OCI-LY7 (cell line): ENCODE measurements around the gene EMSY. TPM values are rescaled to one million over a fixed set of nuclear protein-coding genes. Genes with fewer than 3 reads are reported as not detected.

Source experiments
- BruUV-seq: library from RNA; stranded (reverse); fragments of 400-500 nt; replicated peaks from 2 replicates; lab custom pipeline; 2021; lab: Mats Ljungman, UMichigan
- CTCF ChIA-PET: fragments of 300-600 bp; sonication (Branson Sonifier 250); formaldehyde crosslinking; loops from one replicate; lab custom pipeline; 2022; ENCODE audit warnings: antibody characterized with exemption; ENCODE audit not compliant: unreplicated experiment; lab: Charles Lee
- POLR2A ChIA-PET: fragments of 300-600 bp; sonication (Branson Sonifier 250); formaldehyde crosslinking; loops from one replicate; lab custom pipeline; 2022; ENCODE audit warnings: antibody characterized with exemption; lab: Charles Lee
- DNase-seq: peaks from one replicate; pipeline ENCODE4 v3.0.0-alpha.2; 2015; ENCODE audit warnings: low spot score
- H2AFZ ChIP-seq: fragments of 200-600 bp; sonication (generic), shearing (Covaris generic); 2 replicates; pipeline ENCODE4 v1.6.1; 2014; ENCODE audit warnings: mild to moderate bottlenecking, antibody characterized with exemption, low read length, moderate library complexity
- H3K27ac ChIP-seq: fragments of 200-600 bp; sonication (generic); 2 replicates; pipeline ENCODE4 v1.5.1; 2014; ENCODE audit warnings: mixed run types, low read depth, mild to moderate bottlenecking, moderate library complexity, low read length, inconsistent platforms; ENCODE audit not compliant: poor library complexity, severe bottlenecking
- H3K36me3 ChIP-seq: fragments of 200-600 bp; sonication (generic); 2 replicates; pipeline ENCODE4 v1.6.1; 2014; ENCODE audit warnings: mild to moderate bottlenecking, antibody characterized with exemption, low read length, moderate library complexity, mixed read lengths; ENCODE audit not compliant: insufficient read depth
- H3K4me1 ChIP-seq: fragments of 200-600 bp; sonication (generic); 2 replicates; pipeline ENCODE4 v1.5.1; 2014; ENCODE audit warnings: mild to moderate bottlenecking, low read length; ENCODE audit not compliant: insufficient read depth, poor library complexity, severe bottlenecking
- H3K4me2 ChIP-seq: fragments of 200-600 bp; sonication (generic); 2 replicates; pipeline ENCODE4 v1.6.1; 2014; ENCODE audit warnings: mild to moderate bottlenecking, low read length
- H3K4me3 ChIP-seq: fragments of 200-600 bp; sonication (generic); 2 replicates; pipeline ENCODE4 v1.5.1; 2014; ENCODE audit warnings: mild to moderate bottlenecking, low read depth, low read length; ENCODE audit not compliant: poor library complexity, severe bottlenecking
- H3K79me2 ChIP-seq: fragments of 200-600 bp; sonication (generic); 2 replicates; pipeline ENCODE4 v1.6.1; 2016; ENCODE audit warnings: low read depth, mild to moderate bottlenecking, low read length, moderate library complexity, mixed read lengths; ENCODE audit not compliant: insufficient read depth
- H3K9me2 ChIP-seq: fragments of 200-600 bp; sonication (generic); 2 replicates; pipeline ENCODE4 v1.6.1; 2016; ENCODE audit warnings: mild to moderate bottlenecking, low read length, mixed read lengths; ENCODE audit not compliant: insufficient read depth
- H3K9me3 ChIP-seq: fragments of 200-600 bp; sonication (generic); 2 replicates; pipeline ENCODE4 v1.6.1; 2014; ENCODE audit warnings: mild to moderate bottlenecking, mixed run types, low read length, mixed read lengths
- H4K20me1 ChIP-seq: fragments of 200-600 bp; sonication (generic); 2 replicates; pipeline ENCODE4 v1.6.1; 2014; ENCODE audit warnings: mild to moderate bottlenecking, antibody characterized with exemption, low read length, moderate library complexity, mixed read lengths; ENCODE audit not compliant: insufficient read depth
- EZH2phosphoT487 ChIP-seq: fragments of 200-600 bp; sonication (generic); IDR thresholded peaks from 2 replicates; pipeline ENCODE4 v1.6.1; 2018; ENCODE audit warnings: low read depth, borderline replicate concordance, mild to moderate bottlenecking, mixed run types, antibody characterized with exemption, low read length, moderate library complexity, mixed read lengths
- intact Hi-C: fragments of 100-400 bp; cut with micrococcal nuclease; formaldehyde crosslinking; loops from one replicate; pipeline ENCODE4 v1.10.0; 2022; ENCODE audit not compliant: unreplicated experiment
- total RNA-seq, 2 experiments: library from RNA; depleted of rRNA in 1 of 2; stranded (reverse); fragments of >200 nt in 1 of 2; shearing (Covaris generic) in 1 of 2; gene quantifications; 2 replicates each; pipeline ENCODE4 v1.2.3, GENCODE V29; 2014 to 2022
- TF ChIP-seq, protein P1 (sequence below): fragments of 200-600 bp; sonication (generic); conservative IDR thresholded peaks from 2 replicates; pipeline ENCODE4 v1.5.1; 2014; ENCODE audit warnings: mild to moderate bottlenecking, antibody characterized with exemption, low read length, moderate library complexity, mixed read lengths

Gene EMSY
- total RNA-seq, 2 experiments from 2014 or later, result 26.3 to 29.8 TPM

DNA sequence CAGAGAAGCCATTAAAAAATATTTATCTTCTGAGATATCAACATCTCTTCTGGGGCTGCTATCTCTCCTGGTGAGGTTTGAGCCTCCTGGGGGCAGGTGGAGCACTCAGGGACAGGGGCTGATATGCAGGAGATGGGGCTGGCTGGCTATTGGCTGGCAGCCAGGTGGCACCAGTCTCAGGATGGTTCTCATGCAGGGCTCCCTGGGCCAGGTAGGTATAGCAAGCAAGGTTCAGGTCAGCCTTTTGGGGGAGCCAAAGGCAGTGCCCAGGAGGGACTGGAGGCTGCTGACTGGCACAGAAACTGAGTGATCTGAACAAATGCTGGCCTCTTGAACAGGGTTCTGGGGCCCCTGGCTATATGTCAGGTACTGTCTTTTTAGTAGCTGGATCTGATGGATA is 29.7 kb upstream of the EMSY start:
- ChIA-PET POLR2A (no interaction called here), CTCF (no interaction called here)
- Histone ChIP-seq H3K79me2 (no peaks in the 10 kb centered on the region), H3K4me2 (no peak overlapping the region), H3K27ac (no peak overlapping the region), H3K9me2 (no peaks in the 10 kb centered on the region), H3K9me3 (no peaks in the 10 kb centered on the region), H4K20me1 (no peaks in the 10 kb centered on the region), H3K4me1 (no peaks in the 10 kb centered on the region), H3K4me3 (no peak overlapping the region), H2AFZ (no peak overlapping the region), H3K36me3 (no peaks in the 10 kb centered on the region)
- BruUV-seq, result no TSS peak
- intact Hi-C loops, result no loop called here
- TF ChIP-seq, protein P1, sequence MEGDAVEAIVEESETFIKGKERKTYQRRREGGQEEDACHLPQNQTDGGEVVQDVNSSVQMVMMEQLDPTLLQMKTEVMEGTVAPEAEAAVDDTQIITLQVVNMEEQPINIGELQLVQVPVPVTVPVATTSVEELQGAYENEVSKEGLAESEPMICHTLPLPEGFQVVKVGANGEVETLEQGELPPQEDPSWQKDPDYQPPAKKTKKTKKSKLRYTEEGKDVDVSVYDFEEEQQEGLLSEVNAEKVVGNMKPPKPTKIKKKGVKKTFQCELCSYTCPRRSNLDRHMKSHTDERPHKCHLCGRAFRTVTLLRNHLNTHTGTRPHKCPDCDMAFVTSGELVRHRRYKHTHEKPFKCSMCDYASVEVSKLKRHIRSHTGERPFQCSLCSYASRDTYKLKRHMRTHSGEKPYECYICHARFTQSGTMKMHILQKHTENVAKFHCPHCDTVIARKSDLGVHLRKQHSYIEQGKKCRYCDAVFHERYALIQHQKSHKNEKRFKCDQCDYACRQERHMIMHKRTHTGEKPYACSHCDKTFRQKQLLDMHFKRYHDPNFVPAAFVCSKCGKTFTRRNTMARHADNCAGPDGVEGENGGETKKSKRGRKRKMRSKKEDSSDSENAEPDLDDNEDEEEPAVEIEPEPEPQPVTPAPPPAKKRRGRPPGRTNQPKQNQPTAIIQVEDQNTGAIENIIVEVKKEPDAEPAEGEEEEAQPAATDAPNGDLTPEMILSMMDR, result peak; percentile 43
- no peak for TF ChIP-seq EZH2phosphoT487
- DNase-seq, result peak; percentile 21

DNA sequence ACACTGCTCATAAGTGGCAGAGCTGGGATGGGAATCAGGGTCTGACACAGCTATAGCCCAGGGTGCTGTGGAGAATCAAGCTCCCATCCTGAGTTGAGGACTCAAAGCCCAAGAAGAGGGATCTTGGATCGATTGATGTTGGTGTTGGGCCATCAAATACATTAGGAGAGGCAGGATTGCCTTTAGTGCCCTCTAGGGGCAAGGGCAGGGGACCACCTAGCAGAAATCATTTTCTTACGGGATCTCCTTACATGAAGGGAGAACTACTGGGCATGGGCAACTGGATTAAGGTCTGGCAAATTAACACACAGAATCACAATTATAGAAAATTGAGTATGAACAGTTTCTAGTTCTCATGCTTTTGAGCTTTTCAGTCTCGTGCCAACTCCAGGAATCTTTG is 24.9 kb upstream of the EMSY start:
- H4K20me1 ChIP-seq, result no peaks in the 10 kb centered on the region
- POLR2A ChIA-PET, result no interaction called here
- H3K4me3 ChIP-seq, result no peak overlapping the region
- no peak overlapping the region for H2AFZ ChIP-seq
- DNase-seq, result peak; percentile 48
- intact Hi-C loops, result loop anchor here (10.0 kb wide), 1 partner anchor 75 kb away; no protein-coding TSS in a partner anchor
- no peaks in the 10 kb centered on the region for H3K9me2 ChIP-seq
- no peaks in the 10 kb centered on the region for H3K36me3 ChIP-seq
- CTCF ChIA-PET, result no interaction called here
- no TSS peak for BruUV-seq
- H3K4me2 ChIP-seq, result no peak overlapping the region
- TF ChIP-seq, protein P1, result peak; percentile 82
- TF ChIP-seq EZH2phosphoT487, result no peak
- H3K79me2 ChIP-seq, result no peaks in the 10 kb centered on the region
- no peaks in the 10 kb centered on the region for H3K9me3 ChIP-seq
- H3K27ac ChIP-seq, result no peak overlapping the region
- H3K4me1 ChIP-seq, result no peaks in the 10 kb centered on the region

DNA sequence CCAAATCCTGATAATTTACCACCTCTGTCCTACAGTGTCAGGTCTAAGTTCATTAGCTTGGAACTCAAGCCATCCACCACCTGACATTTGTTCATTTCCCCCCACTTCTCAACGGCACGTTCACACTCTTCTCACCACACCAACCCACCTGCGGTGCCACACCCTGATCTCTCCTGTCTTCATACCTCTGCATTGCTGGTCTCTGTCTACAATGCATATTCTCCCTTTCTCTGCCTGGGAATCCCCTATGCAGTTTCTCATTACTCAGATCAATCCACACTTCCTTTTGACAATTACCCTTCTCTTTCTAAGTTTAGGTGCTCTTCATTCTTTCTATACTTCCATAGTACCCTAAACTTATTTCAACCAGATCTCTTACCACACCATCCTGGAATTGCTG is 20.4 kb upstream of the EMSY start:
- ChIA-PET POLR2A (no interaction called here), CTCF (no interaction called here)
- no peak for DNase-seq

More for the DNA sequence above, 20.4 kb upstream of the EMSY start:
- Histone ChIP-seq H3K9me3 (no peaks in the 10 kb centered on the region), H3K4me2 (no peak overlapping the region), H3K79me2 (no peaks in the 10 kb centered on the region), H3K27ac (no peak overlapping the region), H3K9me2 (no peaks in the 10 kb centered on the region), H3K36me3 (no peaks in the 10 kb centered on the region), H3K4me3 (no peak overlapping the region), H2AFZ (no peak overlapping the region), H3K4me1 (no peaks in the 10 kb centered on the region), H4K20me1 (no peaks in the 10 kb centered on the region)
- TF ChIP-seq, protein P1, result no peak
- no peak for TF ChIP-seq EZH2phosphoT487
- BruUV-seq, result no TSS peak
- intact Hi-C loops, result loop anchor here (10.0 kb wide), 1 partner anchor 80 kb away; no protein-coding TSS in a partner anchor
